Keratinocyte (primary cell): ENCODE measurements around the gene TADA3.

ENCODE experiments used
- CTCF ChIP-seq, 3 experiments: IDR thresholded peaks in 1 of 3; conservative IDR thresholded peaks in 1 of 3; optimal IDR thresholded peaks in 1 of 3; 2 replicates in 2 of 3; 3 replicates in 1 of 3; pipeline versions ENCODE3 to v1.5.1; 2011; ENCODE audit warnings: low read length in 3 of 3, mild to moderate bottlenecking in 3 of 3, moderate library complexity in 2 of 3, control low read depth in 1 of 3, inconsistent platforms in 1 of 3; ENCODE audit not compliant: insufficient read depth in 2 of 3; ENCODE audit errors: extremely low read depth in 1 of 3
- EZH2 ChIP-seq: IDR thresholded peaks from one replicate; pipeline ENCODE4 v1.6.1; 2012; ENCODE audit warnings: inconsistent platforms, mild to moderate bottlenecking, low read length, moderate library complexity

- no peak for TF ChIP-seq CTCF (optimal IDR thresholded peaks at IDR 0.05 in 1 of 3, IDR thresholded peaks at IDR 0.05 in 1 of 3, conservative IDR thresholded peaks at IDR 0.05 in 1 of 3; ENCODE audit: extremely low read depth in 1 of 3, insufficient read depth in 2 of 3, low read length in 3 of 3)
- TF ChIP-seq EZH2 = no peak
These were observed 11.4 kb downstream of the TADA3 start for GRCh38 chr3:9780910-9781309.
